Nephron (organoid): Measurements from ENCODE around the gene RCOR3.

Experiments used
- H3K27ac Mint-ChIP-seq, 3 experiments: 2 replicates each; pipeline ENCODE4 v1.8.0; 2020; ENCODE audit warnings: mixed read lengths in 3 of 3, mild to moderate bottlenecking in 2 of 3, moderate library complexity in 1 of 3
- H3K27me3 Mint-ChIP-seq: 2 replicates; pipeline ENCODE4 v1.8.0; 2021; ENCODE audit warnings: low read depth, mild to moderate bottlenecking, moderate library complexity, mixed read lengths
- H3K36me3 Mint-ChIP-seq: 2 replicates; pipeline ENCODE4 v1.8.0; 2020; ENCODE audit warnings: low read depth, mixed read lengths
- H3K4me1 Mint-ChIP-seq: 2 replicates; pipeline ENCODE4 v1.8.0; 2020; ENCODE audit warnings: mixed read lengths
- H3K4me3 Mint-ChIP-seq, 3 experiments: 2 replicates each; pipeline ENCODE4 v1.8.0; 2020; ENCODE audit warnings: mild to moderate bottlenecking in 3 of 3, mixed read lengths in 3 of 3, moderate library complexity in 2 of 3
- H3K9me3 Mint-ChIP-seq: 2 replicates; pipeline ENCODE4 v1.8.0; 2020; ENCODE audit warnings: mixed read lengths
- TF ChIP-seq, protein P1 (sequence below), 3 experiments: fragments of 200-600 bp; sonication (generic); IDR thresholded peaks; one replicate each; pipeline ENCODE4 v1.5.0; 2021; ENCODE audit warnings: antibody characterized with exemption in 3 of 3; ENCODE audit not compliant: unreplicated experiment in 3 of 3

The RCOR3 gene

DNA sequence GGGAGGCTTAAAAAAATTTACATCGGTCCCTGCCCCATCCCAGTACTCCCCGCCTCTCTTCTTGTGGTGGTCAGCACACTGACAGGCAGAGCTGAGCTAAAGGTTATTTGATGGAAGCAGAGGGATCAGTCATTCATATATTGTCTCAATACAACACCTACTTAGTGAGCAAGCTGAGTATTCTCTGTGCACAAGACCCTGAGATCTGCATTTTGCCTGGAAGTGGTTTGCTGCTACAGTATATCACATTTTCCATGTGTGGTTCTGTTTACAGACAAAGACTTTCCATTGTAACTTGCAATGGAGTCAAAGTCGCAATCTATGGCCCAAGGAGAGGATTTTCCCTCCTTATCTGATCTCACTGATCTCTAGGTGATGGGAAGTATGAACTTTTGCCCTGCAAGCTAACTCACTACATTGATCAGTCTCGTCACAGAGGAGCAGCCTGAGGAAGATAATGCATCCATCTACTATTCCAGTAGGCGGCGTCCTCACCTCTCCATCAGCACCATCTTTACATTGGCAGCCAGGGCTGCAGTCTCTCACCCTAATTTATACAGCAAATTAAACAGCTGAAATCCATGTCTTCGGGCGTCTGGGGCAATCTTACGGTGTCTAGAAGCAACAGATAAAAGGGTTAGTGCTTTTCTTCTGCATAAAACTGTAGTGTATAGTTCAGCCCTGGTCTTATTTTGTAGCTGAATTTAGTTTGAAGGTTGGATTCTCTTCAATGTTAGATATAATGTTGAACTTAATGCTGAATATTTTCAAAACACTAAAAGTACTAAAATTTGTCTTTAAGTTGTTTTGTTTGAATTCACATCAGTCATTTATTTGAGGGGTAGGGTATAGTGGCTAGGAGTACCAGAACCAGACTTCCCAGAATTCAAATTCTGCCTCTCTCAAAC lies 64.2 kb downstream of the RCOR3 start:
- Mint-ChIP-seq H3K4me3 (peak overlapping the region in 2 of 3 experiments; percentile 4 to 9), H3K27ac (no peak overlapping the region), H3K36me3 (no peaks in the 10 kb centered on the region), H3K27me3 (peaks cover 20% of the 10 kb centered on the region), H3K9me3 (no peaks in the 10 kb centered on the region), H3K4me1 (peaks cover 13% of the 10 kb centered on the region)
- TF ChIP-seq, protein P1, sequence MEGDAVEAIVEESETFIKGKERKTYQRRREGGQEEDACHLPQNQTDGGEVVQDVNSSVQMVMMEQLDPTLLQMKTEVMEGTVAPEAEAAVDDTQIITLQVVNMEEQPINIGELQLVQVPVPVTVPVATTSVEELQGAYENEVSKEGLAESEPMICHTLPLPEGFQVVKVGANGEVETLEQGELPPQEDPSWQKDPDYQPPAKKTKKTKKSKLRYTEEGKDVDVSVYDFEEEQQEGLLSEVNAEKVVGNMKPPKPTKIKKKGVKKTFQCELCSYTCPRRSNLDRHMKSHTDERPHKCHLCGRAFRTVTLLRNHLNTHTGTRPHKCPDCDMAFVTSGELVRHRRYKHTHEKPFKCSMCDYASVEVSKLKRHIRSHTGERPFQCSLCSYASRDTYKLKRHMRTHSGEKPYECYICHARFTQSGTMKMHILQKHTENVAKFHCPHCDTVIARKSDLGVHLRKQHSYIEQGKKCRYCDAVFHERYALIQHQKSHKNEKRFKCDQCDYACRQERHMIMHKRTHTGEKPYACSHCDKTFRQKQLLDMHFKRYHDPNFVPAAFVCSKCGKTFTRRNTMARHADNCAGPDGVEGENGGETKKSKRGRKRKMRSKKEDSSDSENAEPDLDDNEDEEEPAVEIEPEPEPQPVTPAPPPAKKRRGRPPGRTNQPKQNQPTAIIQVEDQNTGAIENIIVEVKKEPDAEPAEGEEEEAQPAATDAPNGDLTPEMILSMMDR (IDR thresholded peaks at IDR 0.05; ENCODE audit: unreplicated experiment in 3 of 3) = peak; percentile 78 to 87 (median 79)

DNA sequence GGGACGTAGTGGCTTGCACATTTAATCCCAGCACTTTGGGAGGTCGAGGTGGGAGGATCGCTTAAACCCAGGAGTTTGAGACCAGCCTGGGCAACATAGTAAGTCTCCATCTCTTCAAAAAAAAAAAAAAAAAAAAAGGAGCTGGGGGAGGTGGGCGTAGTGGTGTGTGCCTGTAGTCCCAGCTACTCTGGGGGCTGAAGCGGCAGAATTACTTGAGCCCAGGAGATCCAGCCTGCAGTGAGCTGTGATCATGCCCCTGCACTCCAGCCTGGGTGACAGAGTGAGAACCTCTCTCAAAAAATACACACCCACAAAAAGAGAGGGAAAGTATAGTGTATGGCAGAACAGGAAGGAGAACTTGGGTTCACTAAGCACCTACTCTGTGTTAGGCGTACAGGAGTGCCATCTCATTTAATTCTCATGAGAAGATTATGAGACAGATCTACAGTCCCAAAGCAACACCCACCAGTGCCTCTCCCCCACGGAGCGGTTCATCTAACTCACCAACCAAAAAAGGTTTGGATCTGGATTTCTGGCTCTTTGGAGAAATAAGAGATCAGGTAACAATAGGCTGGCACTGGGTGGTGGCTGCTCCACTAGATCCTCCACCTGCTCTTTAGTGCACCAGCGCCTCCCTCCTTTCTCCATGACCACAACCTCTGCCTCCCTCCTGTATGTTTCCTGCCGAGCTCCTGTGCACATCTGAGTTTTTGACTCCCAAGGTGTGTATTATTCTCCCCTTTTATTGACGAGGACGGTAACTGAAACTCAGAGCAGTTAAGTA lies 66.0 kb downstream of the RCOR3 start:
- TF ChIP-seq, protein P1 (IDR thresholded peaks at IDR 0.05; ENCODE audit: unreplicated experiment in 3 of 3) = no peak
- Mint-ChIP-seq H3K4me3 (peak overlapping the region; percentile 90 to 95 (median 95)), H3K27ac (peak overlapping the region in 1 of 3 experiments; percentile 53), H3K27me3 (peaks cover 20% of the 10 kb centered on the region), H3K36me3 (no peaks in the 10 kb centered on the region), H3K9me3 (no peaks in the 10 kb centered on the region), H3K4me1 (peaks cover 31% of the 10 kb centered on the region)

DNA sequence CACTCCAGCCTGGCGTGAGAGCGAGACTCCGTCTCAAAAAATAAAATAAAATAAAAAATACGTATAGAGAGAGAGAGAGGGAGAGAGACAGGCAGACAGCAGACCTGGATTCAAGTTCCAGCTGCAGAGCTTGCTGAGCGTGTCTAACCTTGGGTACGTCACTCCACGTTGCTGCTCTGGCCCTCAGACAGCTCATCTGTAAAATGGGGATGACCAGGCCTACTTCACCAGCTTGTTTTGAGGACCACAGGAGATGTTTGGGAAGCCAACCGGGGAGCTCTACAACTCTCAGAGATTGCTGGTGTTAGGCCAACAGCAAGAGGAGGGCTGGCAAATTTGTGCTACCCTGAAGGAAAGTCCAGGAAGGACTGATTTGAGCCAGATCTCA lies 67.0 kb downstream of the RCOR3 start:
- H3K4me1 Mint-ChIP-seq = peaks cover 40% of the 10 kb centered on the region
- H3K4me3 Mint-ChIP-seq = peak overlapping the region; percentile 90 to 95 (median 95)
- TF ChIP-seq, protein P1 (IDR thresholded peaks at IDR 0.05; ENCODE audit: unreplicated experiment in 3 of 3) = no peak
- peak overlapping the region; percentile 78 to 91 (median 80) for H3K27ac Mint-ChIP-seq
- H3K9me3 Mint-ChIP-seq = no peaks in the 10 kb centered on the region
- H3K27me3 Mint-ChIP-seq = peaks cover 20% of the 10 kb centered on the region
- H3K36me3 Mint-ChIP-seq = no peaks in the 10 kb centered on the region

GRCh38 chr1:211326528-211327345 lies 67.6 kb downstream of the RCOR3 start, which contains the start of gene TRAF5:
TRAF5 (plus strand) TSS chr1:211326833; CDS start chr1:211353240, 26,407 bp downstream.
- peak within 1 kb of the TSS; percentile 91 to 99 (median 98) for H3K4me3 Mint-ChIP-seq

More at GRCh38 chr1:211326528-211327345, 67.6 kb downstream of the RCOR3 start, which contains the start of gene TRAF5:
- TF ChIP-seq, protein P1 (IDR thresholded peaks at IDR 0.05; ENCODE audit: unreplicated experiment in 3 of 3) = no peak
- Mint-ChIP-seq H3K36me3 (no peaks in the 10 kb centered on the region), H3K9me3 (no peaks in the 10 kb centered on the region), H3K27ac (peak within 1 kb of the TSS; percentile 80 to 97 (median 89)), H3K4me1 (peaks cover 44% of the 10 kb centered on the region), H3K27me3 (peaks cover 21% of the 10 kb centered on the region)
